ENCODE data around the gene GP1BB. TPM values are rescaled to one million over a fixed set of nuclear protein-coding genes. Genes with fewer than 3 reads are reported as not detected.

The GP1BB gene
- total and polyA plus RNA-seq, 2 of the 4 experiments (the other 2 are of a cell fraction) = 0.18 to 1.5 TPM

GRCh38 chr22:19748991-19749664, 25.8 kb downstream of the GP1BB start:
- H2BK20ac ChIP-seq (ENCODE audit: low read depth, low read length) = no peak overlapping the region
- no peak overlapping the region; the same call in 2 of the 3 replicates for H2BK15ac ChIP-seq (ENCODE audit: low read depth, low read length)
- H4K91ac ChIP-seq (ENCODE audit: insufficient read depth, low read depth, low read length) = no peak overlapping the region
- H3K4me2 ChIP-seq (ENCODE audit: low read depth, low read length) = no peak overlapping the region
- H3K9me1 ChIP-seq (ENCODE audit: insufficient read depth, low read length) = peaks cover 5% of the 10 kb centered on the region
- POLR2A ChIA-PET (ENCODE audit: unreplicated experiment) = interaction anchor here (0.5 kb wide), 1 partner anchor 486 kb away, joined by 3 read pairs; no protein-coding TSS in a partner anchor
- intact Hi-C loops (cut with micrococcal nuclease) (no loop called here), in situ Hi-C loops (cut with MboI; ENCODE audit: low sequenced_read_pairs) (no loop called here), dilution Hi-C loops (cut with HindIII; ENCODE audit: low sequenced_read_pairs, unreplicated experiment) (no loop called here)
- H2BK5ac ChIP-seq (ENCODE audit: low read depth, low read length, poor library complexity, severe bottlenecking) = no peak overlapping the region
- no peak overlapping the region for H3K27ac ChIP-seq (ENCODE audit: insufficient read depth, low read length)
- H3K9ac ChIP-seq (ENCODE audit: low read depth, low read length) = no peak overlapping the region
- CTCF ChIA-PET = no interaction called here
- H3K36me3 ChIP-seq (ENCODE audit: control insufficient read depth, insufficient read depth, low read length) = no peaks in the 10 kb centered on the region
- no peak overlapping the region for H3K4me3 ChIP-seq (ENCODE audit: insufficient read depth, low read depth, low read length)
- no peak overlapping the region for H3K14ac ChIP-seq (replicated peaks; ENCODE audit: low read depth, low read length)
- H3K56ac ChIP-seq (ENCODE audit: extremely low read depth, insufficient read depth, low read length) = no peak overlapping the region
- WGBS, 2 experiments (ENCODE audit: extremely low coverage in 2 of 2, insufficient read length in 1 of 2) = 53% methylated on average over 4 of the region's 15 CpGs; no CpG with 5 or more reads in 1 of the 2 experiments
- H3K79me1 ChIP-seq (ENCODE audit: low read depth in 1 of 2, low read length in 2 of 2) = no peaks in the 10 kb centered on the region
- no peak for ATAC-seq (ENCODE audit: low read depth)
- H3K23ac ChIP-seq (ENCODE audit: low read depth, low read length) = no peak overlapping the region
- no peak overlapping the region for H2AK9ac ChIP-seq (replicated peaks; ENCODE audit: low read depth, low read length, poor library complexity)
- H3K27me3 ChIP-seq (ENCODE audit: control insufficient read depth, insufficient read depth, low read length) = peaks cover 31% of the 10 kb centered on the region
- no TSS peak for BruUV-seq (replicated peaks)
- H2BK120ac ChIP-seq (ENCODE audit: low read depth, low read length) = no peak overlapping the region
- peak overlapping the region; percentile 23 for H2AFZ ChIP-seq (replicated peaks; ENCODE audit: low read length, poor library complexity)
- H3K9me3 ChIP-seq (ENCODE audit: control insufficient read depth, insufficient read depth, low read length) = no peaks in the 10 kb centered on the region
- H2AK5ac ChIP-seq (ENCODE audit: low read depth, low read length) = no peak overlapping the region; the same call in 1 of the 2 replicates
- H3K18ac ChIP-seq (ENCODE audit: low read depth, low read length) = no peak overlapping the region
- DNase-seq = no peak
- H4K20me1 ChIP-seq (ENCODE audit: insufficient read depth, low read length) = no peaks in the 10 kb centered on the region
- H3K4ac ChIP-seq (ENCODE audit: low read depth, low read length) = no peak overlapping the region; the same call in 1 of the 2 replicates
- H3K4me1 ChIP-seq (ENCODE audit: control insufficient read depth, insufficient read depth, low read length) = peaks cover 9% of the 10 kb centered on the region
- no peak for TF ChIP-seq ELK1 (IDR thresholded peaks at IDR 0.05; ENCODE audit: borderline replicate concordance, low read depth, low read length)
- TF ChIP-seq RFX5 (IDR thresholded peaks at IDR 0.05; ENCODE audit: low read depth, low read length) = no peak
- no peak for TF ChIP-seq RAD21 (IDR thresholded peaks at IDR 0.05; ENCODE audit: low read length)
- TF ChIP-seq MAFK (IDR thresholded peaks at IDR 0.05; ENCODE audit: low read depth, low read length) = no peak
- TF ChIP-seq SMC3 (IDR thresholded peaks at IDR 0.05; ENCODE audit: low read depth, low read length) = no peak
- TF ChIP-seq POLR2A (IDR thresholded peaks at IDR 0.05; ENCODE audit: low read depth, low read length) = no peak
- no peak for TF ChIP-seq BHLHE40 (IDR thresholded peaks at IDR 0.05; ENCODE audit: low read depth, low read length)
- no peak for TF ChIP-seq FOS (IDR thresholded peaks at IDR 0.05; ENCODE audit: low read depth, low read length)
- no peak for TF ChIP-seq MAZ (IDR thresholded peaks at IDR 0.05; ENCODE audit: borderline replicate concordance, low read depth, low read length)
- TF ChIP-seq CEBPB (IDR thresholded peaks at IDR 0.05; ENCODE audit: low read depth, low read length) = no peak
- TF ChIP-seq RCOR1 (IDR thresholded peaks at IDR 0.05; ENCODE audit: insufficient replicate concordance, low read length) = no peak
- TF ChIP-seq CTCF (conservative IDR thresholded peaks at IDR 0.05; ENCODE audit: low read depth, low read length) = no peak
- TF ChIP-seq CHD1 (IDR thresholded peaks at IDR 0.05; ENCODE audit: low read depth, low read length) = no peak
- no peak for TF ChIP-seq USF2 (IDR thresholded peaks at IDR 0.05; ENCODE audit: low read depth, low read length)
- no peak for TF ChIP-seq NFE2L2 (IDR thresholded peaks at IDR 0.05; ENCODE audit: low read depth, low read length)
- no peak for TF ChIP-seq MXI1 (IDR thresholded peaks at IDR 0.05; ENCODE audit: borderline replicate concordance, low read depth, low read length)
- no peak overlapping the region for H4K5ac ChIP-seq (ENCODE audit: low read depth, low read length)
- H4K8ac ChIP-seq (ENCODE audit: low read depth in 2 of 2, low read length in 2 of 2) = no peak overlapping the region

Measured in IMR-90 (cell line).